ENCODE measurements around the gene PLB1. TPM values are rescaled to one million over a fixed set of nuclear protein-coding genes. Genes with fewer than 3 reads are reported as not detected.

The PLB1 gene
- total and polyA plus RNA-seq, 2 experiments from 2014 or later, result 0.06 to 0.21 TPM

GRCh38 chr2:28668880-28669279 lies 173.0 kb downstream of the PLB1 start:
- no peaks in the 10 kb centered on the region for H3F3A ChIP-seq (replicated peaks; ENCODE audit: low read depth)
- H3K79me2 ChIP-seq (replicated peaks; ENCODE audit: insufficient read depth), result no peaks in the 10 kb centered on the region
- Mint-ChIP-seq H3K9me3 (peaks cover 2% of the 10 kb centered on the region; the same call in 2 of the 3 replicates), H3K4me1 (peaks cover 8% of the 10 kb centered on the region), H3K36me3 (ENCODE audit: low read depth) (no peaks in the 10 kb centered on the region), H3K27ac (no peak overlapping the region), H3K4me3 (no peak overlapping the region), H3K27me3 (ENCODE audit: insufficient read depth, low read depth, poor library complexity) (peaks cover 6% of the 10 kb centered on the region)
- DNase-seq (ENCODE audit: low spot score) (no peak), ATAC-seq (no peak)
- H3K4me2 ChIP-seq, result no peak overlapping the region
- no peaks in the 10 kb centered on the region for H3K36me3 ChIP-seq (ENCODE audit: insufficient read depth)
- no peaks in the 10 kb centered on the region for H3K4me1 ChIP-seq (ENCODE audit: insufficient read depth)
- H3K27me3 ChIP-seq (ENCODE audit: insufficient read depth), result no peaks in the 10 kb centered on the region
- no peak overlapping the region for H2AFZ ChIP-seq
- no peaks in the 10 kb centered on the region for H3K9me2 ChIP-seq (ENCODE audit: insufficient read depth)
- no peaks in the 10 kb centered on the region for H4K20me1 ChIP-seq (replicated peaks; ENCODE audit: insufficient read depth)
- no peak overlapping the region for H3K4me3 ChIP-seq
- TF ChIP-seq REST (IDR thresholded peaks at IDR 0.05; ENCODE audit: unreplicated experiment), result no peak
- TF ChIP-seq ZNF462 (CRISPR knock-in tag; IDR thresholded peaks at IDR 0.05), result no peak
- no peak for TF ChIP-seq EZH2phosphoT487 (IDR thresholded peaks at IDR 0.05; ENCODE audit: unreplicated experiment)
- TF ChIP-seq JUNB (IDR thresholded peaks at IDR 0.05; ENCODE audit: unreplicated experiment), result no peak
- no peak for TF ChIP-seq STAT1 (IDR thresholded peaks at IDR 0.05; ENCODE audit: unreplicated experiment)
- TF ChIP-seq EZH2 (IDR thresholded peaks at IDR 0.05; ENCODE audit: low read depth, unreplicated experiment), result no peak
- no peak for TF ChIP-seq CREB1 (CRISPR knock-in tag; IDR thresholded peaks at IDR 0.05; ENCODE audit: low read depth)
- TF ChIP-seq POLR2AphosphoS5 (IDR thresholded peaks at IDR 0.05; ENCODE audit: low read depth), result no peak
- TF ChIP-seq ZNF331 (CRISPR knock-in tag; IDR thresholded peaks at IDR 0.05; ENCODE audit: low read depth), result no peak
- no peak for TF ChIP-seq CTCF (conservative IDR thresholded peaks at IDR 0.05; ENCODE audit: low read depth in 2 of 2)
- TF ChIP-seq NANOG (IDR thresholded peaks at IDR 0.05; ENCODE audit: borderline replicate concordance), result no peak
- TF ChIP-seq ETS1 (IDR thresholded peaks at IDR 0.05), result no peak
- no peak for TF ChIP-seq ZNF114 (CRISPR knock-in tag; IDR thresholded peaks at IDR 0.05)
- H3K27ac ChIP-seq (ENCODE audit: low read depth), result no peak overlapping the region
